BLaER1 (cell line): ENCODE data around the gene G0S2.
"Not testable (repeated sequence)": the region's sequence is repeated elsewhere in the genome, so short reads cannot be mapped to it uniquely, and the experiment has no call there.

ENCODE experiments used
- H3K27ac ChIP-seq: shearing (Covaris generic); formaldehyde crosslinking; 2 replicates; pipeline ENCODE4 v1.8.1; 2022
- H3K27me3 ChIP-seq: shearing (Covaris generic); formaldehyde crosslinking; 2 replicates; pipeline ENCODE4 v1.8.1; 2022
- H3K36me3 ChIP-seq: shearing (Covaris generic); formaldehyde crosslinking; 2 replicates; pipeline ENCODE4 v1.8.1; 2022
- H3K4me1 ChIP-seq: shearing (Covaris generic); formaldehyde crosslinking; 2 replicates; pipeline ENCODE4 v1.8.1; 2022
- H3K4me2 ChIP-seq: shearing (Covaris generic); formaldehyde crosslinking; 2 replicates; pipeline ENCODE4 v1.8.1; 2022
- H3K4me3 ChIP-seq: shearing (Covaris generic); formaldehyde crosslinking; 2 replicates; pipeline ENCODE4 v1.8.1; 2022
- H3K9ac ChIP-seq: shearing (Covaris generic); formaldehyde crosslinking; 2 replicates; pipeline ENCODE4 v1.8.1; 2022
- H3K9me3 ChIP-seq: shearing (Covaris generic); formaldehyde crosslinking; 2 replicates; pipeline ENCODE4 v1.8.1; 2022
- H4K20me1 ChIP-seq: shearing (Covaris generic); formaldehyde crosslinking; 2 replicates; pipeline ENCODE4 v1.8.1; 2022
- Cebpa-rat ChIP-seq: shearing (Covaris generic); IDR thresholded peaks from 2 replicates; pipeline ENCODE4 v1.8.1; 2022

Gene G0S2

GRCh38 chr1:209697126-209697525 lies 21.9 kb downstream of the G0S2 start:
- Histone ChIP-seq H3K27ac (no peak overlapping the region), H3K27me3 (no peaks in the 10 kb centered on the region), H3K9me3 (peaks cover 8% of the 10 kb centered on the region; the same call in 1 of the 2 replicates), H3K36me3 (no peaks in the 10 kb centered on the region), H3K4me3 (no peak overlapping the region), H3K4me2 (no peak overlapping the region), H4K20me1 (no peaks in the 10 kb centered on the region), H3K4me1 (peaks cover 16% of the 10 kb centered on the region), H3K9ac (no peak overlapping the region)
- TF ChIP-seq Cebpa-rat, result no peak

- not testable (repeated sequence) for H3K9ac ChIP-seq, H4K20me1 ChIP-seq
Observed at GRCh38 chr1:209700686-209701085, 25.5 kb downstream of the G0S2 start.

GRCh38 chr1:209702832-209703231 lies 27.6 kb downstream of the G0S2 start:
- Histone ChIP-seq H3K36me3 (no peaks in the 10 kb centered on the region), H3K9ac (no peak overlapping the region), H3K9me3 (peaks cover 8% of the 10 kb centered on the region; the same call in 1 of the 2 replicates), H3K27me3 (no peaks in the 10 kb centered on the region), H3K4me3 (no peak overlapping the region), H3K4me2 (no peak overlapping the region), H4K20me1 (no peaks in the 10 kb centered on the region), H3K4me1 (no peaks in the 10 kb centered on the region), H3K27ac (no peak overlapping the region)
- TF ChIP-seq Cebpa-rat, result no peak

More at GRCh38 chr1:209700686-209701085, 25.5 kb downstream of the G0S2 start:
- not testable (repeated sequence) for H3K27ac ChIP-seq, H3K4me2 ChIP-seq, H3K27me3 ChIP-seq, H3K4me3 ChIP-seq, H3K36me3 ChIP-seq, H3K4me1 ChIP-seq, H3K9me3 ChIP-seq

GRCh38 chr1:209703834-209704504 lies 28.8 kb downstream of the G0S2 start:
- no peak overlapping the region for H3K4me3 ChIP-seq
- no peaks in the 10 kb centered on the region for H3K4me1 ChIP-seq
- no peak overlapping the region for H3K9ac ChIP-seq
- TF ChIP-seq Cebpa-rat, result no peak
- H4K20me1 ChIP-seq, result no peaks in the 10 kb centered on the region
- no peak overlapping the region for H3K27ac ChIP-seq
- no peaks in the 10 kb centered on the region for H3K27me3 ChIP-seq
- no peak overlapping the region for H3K4me2 ChIP-seq
- peaks cover 8% of the 10 kb centered on the region; the same call in 1 of the 2 replicates for H3K9me3 ChIP-seq
- H3K36me3 ChIP-seq, result no peaks in the 10 kb centered on the region

- H3K4me2 ChIP-seq, result no peak within 1 kb of the TSS
- H3K9ac ChIP-seq, result no peak within 1 kb of the TSS
- no peak for TF ChIP-seq Cebpa-rat
- no peaks in the 10 kb centered on the region for H3K27me3 ChIP-seq
- no peak within 1 kb of the TSS for H3K27ac ChIP-seq
- H3K4me3 ChIP-seq, result no peak within 1 kb of the TSS
- no peaks in the 10 kb centered on the region for H3K36me3 ChIP-seq
- H3K9me3 ChIP-seq, result peaks cover 8% of the 10 kb centered on the region; the same call in 1 of the 2 replicates
- H4K20me1 ChIP-seq, result no peaks in the 10 kb centered on the region
- H3K4me1 ChIP-seq, result no peaks in the 10 kb centered on the region
Observed at GRCh38 chr1:209704584-209704983, 29.4 kb downstream of the G0S2 start, which contains the start of gene HSD11B1. Gene HSD11B1 (plus strand): TSS chr1:209704846. CDS start chr1:209704943, 97 bp downstream.

GRCh38 chr1:209705033-209705598 lies 29.9 kb downstream of the G0S2 start:
- Histone ChIP-seq H3K27me3 (no peaks in the 10 kb centered on the region), H3K4me1 (no peaks in the 10 kb centered on the region), H3K9me3 (peaks cover 4% of the 10 kb centered on the region; the same call in 1 of the 2 replicates), H4K20me1 (no peaks in the 10 kb centered on the region), H3K27ac (no peak overlapping the region), H3K4me3 (no peak overlapping the region), H3K36me3 (no peaks in the 10 kb centered on the region), H3K4me2 (no peak overlapping the region), H3K9ac (no peak overlapping the region)
- no peak for TF ChIP-seq Cebpa-rat

- TF ChIP-seq Cebpa-rat, result no peak
- Histone ChIP-seq H4K20me1 (no peaks in the 10 kb centered on the region), H3K27ac (no peak overlapping the region), H3K4me3 (no peak overlapping the region), H3K36me3 (no peaks in the 10 kb centered on the region), H3K9ac (no peak overlapping the region), H3K27me3 (no peaks in the 10 kb centered on the region), H3K4me2 (no peak overlapping the region), H3K9me3 (no peaks in the 10 kb centered on the region), H3K4me1 (no peaks in the 10 kb centered on the region)
Observed at GRCh38 chr1:209706622-209707021, 31.4 kb downstream of the G0S2 start.

GRCh38 chr1:209707308-209707707 lies 32.1 kb downstream of the G0S2 start:
- H4K20me1 ChIP-seq, result no peaks in the 10 kb centered on the region
- H3K27ac ChIP-seq, result no peak overlapping the region
- H3K9me3 ChIP-seq, result no peaks in the 10 kb centered on the region
- no peak overlapping the region for H3K4me2 ChIP-seq
- no peak overlapping the region for H3K9ac ChIP-seq
- H3K36me3 ChIP-seq, result no peaks in the 10 kb centered on the region
- TF ChIP-seq Cebpa-rat, result no peak
- H3K4me3 ChIP-seq, result no peak overlapping the region
- H3K4me1 ChIP-seq, result no peaks in the 10 kb centered on the region
- H3K27me3 ChIP-seq, result no peaks in the 10 kb centered on the region

GRCh38 chr1:209708297-209708696 lies 33.1 kb downstream of the G0S2 start:
- H3K4me2 ChIP-seq, result no peak overlapping the region
- no peaks in the 10 kb centered on the region for H3K36me3 ChIP-seq
- H3K9me3 ChIP-seq, result no peaks in the 10 kb centered on the region
- no peak overlapping the region for H3K9ac ChIP-seq
- H3K4me1 ChIP-seq, result no peaks in the 10 kb centered on the region
- TF ChIP-seq Cebpa-rat, result no peak
- H4K20me1 ChIP-seq, result no peaks in the 10 kb centered on the region
- no peak overlapping the region for H3K4me3 ChIP-seq
- H3K27me3 ChIP-seq, result no peaks in the 10 kb centered on the region
- no peak overlapping the region for H3K27ac ChIP-seq

- Histone ChIP-seq H3K27me3 (no peaks in the 10 kb centered on the region), H3K4me3 (no peak overlapping the region), H3K27ac (no peak overlapping the region), H3K36me3 (no peaks in the 10 kb centered on the region), H3K4me2 (no peak overlapping the region), H3K9ac (no peak overlapping the region), H3K9me3 (no peaks in the 10 kb centered on the region), H4K20me1 (no peaks in the 10 kb centered on the region), H3K4me1 (no peaks in the 10 kb centered on the region)
- no peak for TF ChIP-seq Cebpa-rat
Observed at GRCh38 chr1:209710093-209710492, 34.9 kb downstream of the G0S2 start.

- Histone ChIP-seq H3K4me3 (no peak overlapping the region), H3K9ac (no peak overlapping the region), H3K27me3 (no peaks in the 10 kb centered on the region), H3K9me3 (no peaks in the 10 kb centered on the region), H4K20me1 (no peaks in the 10 kb centered on the region), H3K4me1 (no peaks in the 10 kb centered on the region), H3K4me2 (no peak overlapping the region), H3K27ac (no peak overlapping the region), H3K36me3 (no peaks in the 10 kb centered on the region)
- TF ChIP-seq Cebpa-rat, result no peak
Observed at GRCh38 chr1:209710847-209711246, 35.6 kb downstream of the G0S2 start.
